ENCODE data around the gene OR5D14. TPM values are rescaled to one million over a fixed set of nuclear protein-coding genes. Genes with fewer than 3 reads are reported as not detected.

OR5D14 gene
- total and polyA plus RNA-seq, 2 donors: not detected

Other genes starting within 250 kb of the OR5D14 start
- gene OR4C15, start 241.1 kb upstream of the OR5D14 start, total RNA-seq: not detected
- not detected for gene OR4C15, start 241.1 kb upstream of the OR5D14 start, polyA plus RNA-seq
- not detected for gene OR4C16, start 223.4 kb upstream of the OR5D14 start, total RNA-seq
- not detected for gene OR4C16, start 223.4 kb upstream of the OR5D14 start, polyA plus RNA-seq
- not detected for gene OR4C11, start 187.9 kb upstream of the OR5D14 start, total RNA-seq
- not detected for gene OR4C11, start 187.9 kb upstream of the OR5D14 start, polyA plus RNA-seq
- gene OR4P4, start 160.4 kb upstream of the OR5D14 start, total RNA-seq: not detected
- not detected for gene OR4P4, start 160.4 kb upstream of the OR5D14 start, polyA plus RNA-seq
- not detected for gene OR4S2, start 147.2 kb upstream of the OR5D14 start, total RNA-seq
- gene OR4S2, start 147.2 kb upstream of the OR5D14 start, polyA plus RNA-seq: not detected
- gene OR4C6, start 133.4 kb upstream of the OR5D14 start, total RNA-seq: not detected
- gene OR4C6, start 133.4 kb upstream of the OR5D14 start, polyA plus RNA-seq: not detected
- gene OR5D13, start 22.1 kb upstream of the OR5D14 start, total RNA-seq: not detected
- gene OR5D13, start 22.1 kb upstream of the OR5D14 start, polyA plus RNA-seq: not detected
- not detected for gene OR5L1, start 15.8 kb downstream of the OR5D14 start, total RNA-seq
- not detected for gene OR5L1, start 15.8 kb downstream of the OR5D14 start, polyA plus RNA-seq
- gene OR5D18, start 24.1 kb downstream of the OR5D14 start, total RNA-seq: not detected
- gene OR5D18, start 24.1 kb downstream of the OR5D14 start, polyA plus RNA-seq: not detected
- gene OR5L2, start 31.7 kb downstream of the OR5D14 start, total RNA-seq: not detected
- not detected for gene OR5L2, start 31.7 kb downstream of the OR5D14 start, polyA plus RNA-seq
- not detected for gene OR5D16, start 43.2 kb downstream of the OR5D14 start, total RNA-seq
- gene OR5D16, start 43.2 kb downstream of the OR5D14 start, polyA plus RNA-seq: not detected
- not detected for gene TRIM51, start 87.7 kb downstream of the OR5D14 start, total RNA-seq
- gene TRIM51, start 87.7 kb downstream of the OR5D14 start, polyA plus RNA-seq: not detected
- not detected for gene OR5W2, start 119.0 kb downstream of the OR5D14 start, total RNA-seq
- gene OR5W2, start 119.0 kb downstream of the OR5D14 start, polyA plus RNA-seq: not detected
- not detected for gene OR5I1, start 140.8 kb downstream of the OR5D14 start, total RNA-seq
- gene OR5I1, start 140.8 kb downstream of the OR5D14 start, polyA plus RNA-seq: not detected
- gene OR10AG1, start 174.4 kb downstream of the OR5D14 start, total RNA-seq: not detected
- not detected for gene OR10AG1, start 174.4 kb downstream of the OR5D14 start, polyA plus RNA-seq
- not detected for gene OR5F1, start 199.1 kb downstream of the OR5D14 start, total RNA-seq
- gene OR5F1, start 199.1 kb downstream of the OR5D14 start, polyA plus RNA-seq: 0.02 TPM
- gene OR5AS1, start 232.1 kb downstream of the OR5D14 start, total RNA-seq: not detected
- not detected for gene OR5AS1, start 232.1 kb downstream of the OR5D14 start, polyA plus RNA-seq